GM21381 (cell line): Measurements from ENCODE around the gene CHD9NB.

Source experiments
- ATAC-seq: cut with Tn5 transposase; IDR thresholded peaks from one replicate; pipeline ENCODE4 v1.9.1; 2021; ENCODE audit warnings: mild to moderate bottlenecking, moderate library complexity; ENCODE audit not compliant: unreplicated experiment

CHD9NB gene

DNA sequence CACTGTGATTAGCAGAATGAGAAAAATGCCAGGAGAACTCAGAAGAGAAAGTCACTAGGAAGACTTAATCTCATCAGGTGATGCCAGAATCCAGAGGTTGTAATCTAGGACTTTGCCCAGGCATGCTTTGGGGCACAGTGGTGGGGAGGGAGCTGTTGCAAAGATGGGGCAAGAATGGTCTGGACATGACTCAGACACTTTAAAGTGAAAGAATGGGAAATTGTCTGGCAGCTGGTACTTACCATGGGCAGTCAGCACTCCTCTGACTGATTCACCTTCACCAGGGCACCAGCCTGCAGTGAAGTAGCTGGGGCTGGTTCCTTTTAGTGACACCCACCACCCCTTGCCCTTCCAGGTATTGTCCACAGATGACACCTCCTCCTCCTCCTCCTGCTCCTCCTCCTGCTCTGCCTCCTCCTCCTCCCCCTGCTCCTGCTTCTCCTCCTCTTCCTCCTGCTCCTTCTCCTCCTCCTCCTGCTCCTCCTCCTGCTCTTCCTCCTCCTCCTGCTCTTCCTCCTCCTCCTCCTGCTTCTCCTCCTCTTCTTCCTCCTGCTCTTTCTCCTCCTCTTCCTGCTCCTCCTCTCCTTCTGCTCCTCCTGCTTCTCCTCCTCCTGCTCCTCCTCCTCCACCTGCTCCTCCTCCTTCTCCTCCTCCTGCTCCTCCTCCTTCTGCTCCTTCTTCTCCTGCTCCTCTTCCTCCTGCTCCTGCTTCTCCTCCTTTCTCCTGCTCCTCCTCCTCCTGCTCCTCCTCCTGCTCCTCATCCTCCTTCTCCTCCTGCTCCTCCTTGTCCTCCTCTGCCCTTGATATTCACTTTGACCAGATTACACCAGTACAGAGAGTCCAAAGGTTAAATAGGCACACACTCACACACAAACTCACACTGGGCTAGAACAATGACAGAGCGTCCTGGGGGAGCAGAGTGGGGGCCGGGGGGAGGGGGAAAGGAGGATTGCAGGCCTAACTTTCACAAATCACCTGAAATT, at the start of gene CHD9NB:
TSS of gene CHD9NB (minus strand) at position 379 of the 983 bp plus-strand sequence. CDS start 8,739 bp downstream, outside the sequence.
- ATAC-seq, result no peak

DNA sequence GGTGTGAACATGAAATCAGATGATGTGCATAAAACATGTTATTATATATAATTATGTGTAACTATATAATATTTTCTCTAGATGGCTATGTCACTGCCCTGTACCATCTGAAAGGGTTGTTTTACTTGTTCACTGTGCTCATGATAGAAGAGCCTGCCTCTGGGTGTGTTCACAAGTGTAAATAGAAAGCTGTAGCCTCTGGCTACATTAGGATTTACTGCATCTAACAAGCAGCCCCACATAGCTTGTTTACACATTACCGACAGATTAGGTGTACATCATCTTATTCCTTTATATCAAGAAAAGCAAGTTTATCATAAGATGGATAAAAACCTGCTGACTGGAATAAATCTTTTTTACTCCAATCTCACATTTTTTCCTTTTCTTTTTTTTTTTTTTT, 48.2 kb upstream of the CHD9NB start:
- ATAC-seq, result no peak

DNA sequence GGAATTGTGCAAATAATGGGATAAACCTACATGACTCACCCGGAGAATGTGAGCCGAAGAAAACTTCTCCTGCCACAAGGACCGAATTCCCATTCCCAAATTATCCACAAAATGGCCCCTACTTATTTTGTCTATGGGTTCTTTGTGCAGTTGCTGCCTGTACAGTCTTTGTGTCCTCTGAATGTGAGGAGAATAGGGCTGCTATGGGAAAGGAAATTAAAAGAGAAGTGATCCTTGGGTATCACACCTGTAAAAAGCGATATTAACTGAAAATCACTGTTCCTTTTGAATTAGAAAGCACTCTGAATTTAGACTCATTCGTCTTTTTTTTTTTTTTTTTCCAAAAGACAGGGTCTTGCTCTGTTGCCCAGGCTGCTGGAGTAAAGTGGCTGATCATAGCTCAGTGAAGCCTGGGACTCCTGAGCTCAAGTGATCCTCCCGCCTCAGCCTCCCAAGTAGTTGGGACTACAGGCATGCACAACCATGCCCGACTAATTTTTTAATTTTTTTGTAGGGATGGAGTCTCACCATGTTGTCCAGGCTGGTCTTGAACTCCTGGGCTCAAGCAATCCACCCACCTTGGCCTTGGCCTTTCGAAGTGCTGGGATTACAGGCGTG, 47.5 kb upstream of the CHD9NB start:
- ATAC-seq, result no peak

DNA sequence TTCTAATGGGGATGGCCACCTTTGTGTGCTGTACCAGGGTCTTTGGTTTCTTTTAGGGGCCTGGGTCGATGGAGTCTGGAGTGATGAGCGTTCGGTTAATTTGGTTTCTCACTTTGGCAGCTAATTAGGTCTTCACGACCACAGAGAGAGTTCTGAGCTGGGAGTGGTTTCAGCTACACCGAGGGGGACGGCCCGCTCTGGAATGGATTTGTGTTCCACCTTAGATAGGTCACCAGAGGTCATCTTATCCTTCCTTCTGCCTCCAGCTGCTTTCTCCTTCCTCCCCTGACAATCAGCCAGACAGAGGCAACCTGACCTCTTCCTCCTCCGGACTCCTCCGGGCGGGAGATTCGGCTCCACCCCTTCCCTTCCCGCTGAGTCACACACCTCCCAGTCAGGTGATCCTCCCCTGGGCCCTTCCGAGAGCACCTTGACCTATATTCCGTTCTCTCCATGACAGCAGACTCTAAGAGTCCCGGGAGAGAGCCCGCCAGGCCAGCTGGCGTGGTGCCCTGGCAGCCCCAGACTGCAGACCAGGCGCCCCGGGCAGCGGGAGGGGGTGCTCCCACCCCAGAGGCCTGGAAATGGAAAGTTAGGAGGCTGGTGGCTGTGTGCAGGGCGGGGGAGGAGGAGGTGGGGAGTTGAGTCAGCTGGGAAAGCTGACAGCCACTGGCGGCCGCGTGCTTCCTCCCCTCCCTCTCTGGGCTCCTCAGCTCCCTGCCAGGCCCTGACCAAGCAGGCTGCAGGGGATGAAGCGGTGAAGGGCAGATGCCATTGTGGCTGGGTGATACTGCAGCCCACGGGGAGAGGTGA, 46.8 kb upstream of the CHD9NB start:
- peak; percentile 58 for ATAC-seq

DNA sequence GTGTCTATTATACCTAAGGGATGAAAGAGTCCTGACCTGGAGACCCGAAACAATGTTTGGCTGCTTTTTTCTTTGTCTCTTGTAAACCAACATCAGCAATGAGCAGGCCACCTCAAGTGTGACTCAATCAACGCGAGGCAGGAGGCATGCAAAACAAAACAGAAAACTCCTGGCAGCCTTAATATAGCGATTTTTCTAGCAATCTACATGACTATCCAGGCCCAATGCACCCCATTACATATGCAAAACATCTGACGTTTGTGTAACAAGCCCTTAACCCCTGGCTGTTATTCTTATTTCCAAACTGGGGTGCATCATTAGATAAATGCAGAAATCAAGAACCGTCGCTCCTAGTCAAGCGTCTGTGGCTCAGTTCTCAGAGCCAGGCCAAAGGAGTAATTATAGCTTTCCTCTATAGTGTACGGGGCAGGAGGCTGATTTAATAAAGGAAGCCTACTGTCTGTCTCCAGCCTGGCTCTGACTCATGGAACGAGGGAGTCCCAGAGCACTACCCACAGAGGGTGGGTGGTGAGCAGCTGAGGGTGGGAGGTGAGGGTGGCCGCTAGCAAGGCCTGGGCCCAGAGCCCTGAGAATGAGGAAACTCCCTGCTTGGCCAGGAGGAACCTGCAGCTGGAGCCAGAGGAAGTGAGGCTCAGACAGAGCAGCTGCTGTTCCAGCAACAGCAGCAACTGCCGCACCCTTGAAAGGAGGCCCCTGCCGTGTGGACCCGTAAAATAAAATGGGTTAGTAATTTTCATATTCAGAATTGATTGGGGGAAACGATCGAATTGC, 46.0 kb upstream of the CHD9NB start:
- peak; percentile 57 for ATAC-seq

DNA sequence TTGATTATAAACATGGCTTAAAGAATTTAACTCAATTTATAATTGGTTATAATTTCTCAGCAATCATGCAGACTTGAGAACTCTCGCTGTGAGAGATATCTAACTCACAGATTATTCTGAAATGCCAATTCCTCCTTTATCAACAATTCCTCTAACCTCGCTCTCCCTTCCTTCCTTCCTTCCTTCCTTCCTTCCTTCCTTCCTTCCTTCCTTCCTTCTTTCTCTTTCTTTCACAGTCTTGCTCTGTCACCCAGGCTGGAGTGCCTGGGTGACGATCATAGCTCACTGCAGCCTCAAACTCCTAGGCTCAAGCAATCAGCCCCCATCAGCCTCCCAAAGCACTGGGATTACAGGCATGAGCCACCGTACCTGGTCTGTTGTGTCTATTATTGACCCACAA, 44.5 kb upstream of the CHD9NB start:
- ATAC-seq, result no peak

DNA sequence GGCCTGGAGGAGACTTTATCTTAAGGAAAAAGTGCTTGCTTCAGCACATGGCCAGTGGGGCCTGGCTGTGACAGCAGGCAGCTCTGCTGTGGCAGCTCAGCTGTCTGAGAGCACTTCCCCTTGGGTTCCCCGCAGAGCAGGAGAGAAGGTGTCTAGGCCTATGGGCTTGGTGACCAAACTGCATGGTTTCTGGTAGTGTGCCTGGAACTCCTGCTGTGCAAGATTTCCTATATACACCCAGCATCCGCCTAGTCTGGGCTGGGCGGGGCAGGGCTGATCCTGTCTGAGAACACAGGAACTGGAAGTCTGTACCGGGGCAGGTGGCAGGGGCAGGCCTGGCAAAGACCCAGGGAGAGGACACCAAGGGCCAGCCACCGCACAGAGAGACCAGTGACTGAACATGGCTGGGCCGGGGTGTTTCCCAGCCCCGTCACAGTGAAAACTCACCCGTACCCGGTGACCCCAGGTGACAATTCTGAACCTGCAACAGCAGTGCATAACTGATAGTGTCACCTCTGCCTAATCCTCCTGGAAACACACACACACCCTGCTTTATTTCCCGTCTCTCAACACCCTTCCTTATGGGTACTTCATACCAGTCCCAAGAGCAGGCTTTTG, 41.4 kb upstream of the CHD9NB start:
- ATAC-seq, result peak; percentile 55

DNA sequence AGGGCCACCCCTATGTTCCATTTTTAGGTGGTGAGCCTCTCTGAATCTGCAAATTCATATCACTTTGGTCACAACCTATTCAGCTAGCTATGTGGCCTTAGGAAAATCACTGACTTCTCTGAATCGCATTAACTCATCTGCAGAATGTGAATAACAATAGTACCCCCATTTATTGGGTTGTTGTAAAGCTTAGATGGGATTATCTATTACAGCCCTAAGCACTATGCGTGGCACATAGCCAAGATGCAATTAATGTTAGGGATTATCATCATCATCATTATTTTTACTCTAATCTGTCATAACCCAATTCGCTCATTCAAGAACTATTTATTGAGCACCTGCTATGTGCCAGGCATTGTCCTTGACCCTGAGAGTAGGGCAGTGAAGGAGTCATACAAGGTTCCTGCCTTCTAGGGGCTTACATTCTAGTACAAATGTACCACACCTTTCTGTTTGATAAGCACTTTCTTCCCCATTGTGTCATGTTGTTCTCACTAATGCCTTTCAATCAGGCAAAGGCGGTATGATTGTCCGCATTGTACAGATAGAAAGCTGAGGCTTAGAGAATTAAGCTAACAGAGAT, 40.6 kb upstream of the CHD9NB start:
- ATAC-seq, result no peak

DNA sequence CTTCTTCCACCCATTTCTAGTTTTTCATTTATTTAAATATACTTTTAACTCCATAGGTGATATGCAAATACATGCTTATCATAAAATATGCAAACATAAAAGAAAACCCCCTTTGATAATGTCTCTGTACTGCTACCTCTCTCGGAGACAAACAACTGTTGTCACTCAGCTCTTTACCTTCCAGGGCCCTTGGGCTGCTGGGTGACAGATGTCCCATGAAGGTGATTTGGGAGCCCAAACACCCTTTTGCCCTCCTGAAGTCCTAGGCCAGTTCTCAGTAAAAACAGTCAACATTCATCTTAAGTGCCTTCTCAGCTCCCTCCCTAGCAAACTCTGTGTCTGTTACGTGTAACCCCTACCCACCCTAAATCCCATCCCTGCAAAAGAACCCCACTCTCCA, 39.6 kb upstream of the CHD9NB start:
- ATAC-seq, result no peak

DNA sequence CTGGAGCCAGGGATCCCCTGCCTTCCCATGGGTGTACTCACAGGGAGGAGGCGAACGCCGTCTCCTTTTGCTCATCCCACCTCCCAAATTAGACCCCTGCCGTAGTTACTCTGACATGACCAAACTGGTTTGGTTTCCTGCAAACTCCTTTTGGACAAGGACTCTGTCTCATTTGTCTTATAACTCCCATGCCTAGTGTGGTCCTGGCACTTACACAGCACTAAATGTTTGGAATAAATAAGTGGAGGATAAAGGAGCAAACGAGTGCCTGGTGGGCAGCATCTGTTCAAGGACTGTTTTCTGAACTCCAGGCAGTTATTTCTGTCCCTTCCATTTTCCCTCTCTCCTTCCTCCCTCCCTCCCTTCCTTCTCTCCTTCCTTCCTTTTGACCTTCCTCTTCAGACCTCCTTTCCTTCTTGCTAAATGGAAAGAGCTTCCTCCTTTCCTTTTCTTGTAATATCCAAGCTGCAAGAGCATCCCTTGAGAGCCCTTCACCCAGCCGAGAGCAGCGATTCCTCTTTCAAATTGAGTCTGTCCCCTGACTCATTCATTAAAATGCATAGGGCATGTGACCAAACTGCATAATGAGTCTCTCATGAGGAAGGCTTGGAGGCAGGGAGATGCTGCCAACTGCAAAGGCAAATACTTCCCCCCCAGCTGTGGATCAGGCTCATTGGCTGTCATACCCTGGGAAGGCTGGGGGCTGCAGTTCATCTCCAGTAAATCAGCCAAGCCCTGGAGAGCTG, 38.9 kb upstream of the CHD9NB start:
- ATAC-seq, result peak; percentile 33

DNA sequence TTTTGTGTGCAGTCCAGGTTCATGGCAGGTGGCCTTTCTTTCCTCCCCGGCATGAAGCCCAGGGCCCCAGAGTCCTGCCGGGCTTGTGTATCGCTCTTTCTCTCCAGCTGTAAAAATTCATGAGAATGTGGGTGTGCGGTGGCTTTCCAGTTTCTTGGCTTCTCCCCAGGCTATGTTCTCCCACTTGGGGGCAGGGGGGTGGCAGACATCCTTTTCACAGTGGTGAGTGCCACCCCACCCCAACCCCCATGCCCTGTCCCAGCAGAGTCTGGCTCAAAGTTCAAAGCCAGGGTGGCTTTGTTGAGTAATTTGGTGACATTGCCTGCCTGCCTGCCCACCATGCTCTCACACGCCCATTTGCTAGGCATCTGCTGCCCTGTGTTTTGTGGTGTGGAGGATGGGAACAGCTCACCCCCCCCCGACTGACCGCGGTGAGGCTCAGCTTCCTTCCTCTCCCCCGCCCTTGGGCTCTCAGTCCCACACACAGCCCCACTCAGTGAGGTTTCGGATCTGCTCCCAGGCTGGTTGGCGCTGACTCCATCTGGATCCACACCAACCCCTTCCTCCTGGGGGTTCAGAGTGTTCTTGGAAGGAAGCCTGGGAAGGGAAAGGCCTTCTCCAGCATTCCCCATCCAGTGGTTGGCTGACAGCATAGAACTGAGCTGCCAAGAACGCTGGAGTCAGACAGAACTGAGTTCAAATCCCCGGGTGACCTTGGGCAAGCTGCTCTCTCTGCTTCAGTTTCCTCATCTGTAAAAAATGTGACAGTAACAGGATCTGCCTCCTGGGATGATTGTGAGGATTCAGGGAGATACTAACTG, 38.1 kb upstream of the CHD9NB start:
- peak; percentile 49 for ATAC-seq

DNA sequence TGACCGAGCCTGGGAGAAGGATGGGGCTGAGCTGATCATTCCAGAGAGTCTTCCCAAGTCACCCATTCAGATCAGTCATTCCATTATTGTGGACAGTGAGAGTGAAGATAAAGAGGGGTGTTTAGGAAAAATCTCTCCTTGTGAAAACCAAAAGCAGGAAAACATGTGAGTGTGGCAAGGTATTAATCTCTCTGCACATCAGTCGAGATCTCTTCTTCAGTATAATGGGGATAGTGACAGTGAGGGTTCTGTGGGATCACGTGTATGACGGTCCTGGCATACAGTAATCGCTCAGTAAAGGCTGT, 37.5 kb upstream of the CHD9NB start:
- no peak for ATAC-seq

DNA sequence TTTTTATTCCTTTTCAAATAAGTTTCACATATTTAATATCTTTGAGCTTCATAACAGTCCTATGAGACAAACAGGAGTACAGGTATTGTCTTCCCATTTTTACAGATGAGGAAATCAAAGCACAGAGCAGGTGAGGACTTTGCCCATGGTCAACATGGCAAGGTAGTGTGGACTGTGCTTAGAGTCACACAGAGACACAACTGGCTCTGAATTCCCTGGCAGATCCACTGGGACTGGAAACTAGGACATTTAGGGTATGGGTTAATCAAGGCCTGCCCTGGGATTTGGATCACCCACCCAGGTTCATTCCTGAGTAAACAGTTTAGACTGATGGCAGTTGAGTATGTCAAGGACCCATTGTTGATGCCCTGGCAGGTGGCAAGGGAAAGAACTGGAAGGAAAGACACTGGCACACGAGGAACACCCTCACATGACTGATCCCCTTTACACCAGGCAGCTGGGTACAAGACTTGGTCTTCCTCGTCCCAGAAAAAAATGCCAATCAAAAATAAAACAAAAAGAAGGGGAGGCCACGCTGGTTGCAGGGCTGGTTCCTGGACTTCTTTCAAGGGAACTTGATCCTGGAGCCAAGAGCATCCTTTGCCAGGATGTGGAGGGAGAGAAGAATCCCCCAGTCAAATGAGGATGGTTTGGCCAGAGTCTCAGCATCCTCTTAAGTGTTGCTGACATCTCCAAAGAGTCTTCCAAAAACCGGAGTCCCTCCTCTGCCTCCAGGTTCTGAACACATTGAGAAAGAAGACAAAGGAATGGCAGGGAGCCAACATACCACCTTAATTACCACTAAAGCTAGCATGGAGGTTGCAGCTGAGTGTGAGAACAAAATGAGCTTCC, 37.0 kb upstream of the CHD9NB start:
- ATAC-seq, result no peak

DNA sequence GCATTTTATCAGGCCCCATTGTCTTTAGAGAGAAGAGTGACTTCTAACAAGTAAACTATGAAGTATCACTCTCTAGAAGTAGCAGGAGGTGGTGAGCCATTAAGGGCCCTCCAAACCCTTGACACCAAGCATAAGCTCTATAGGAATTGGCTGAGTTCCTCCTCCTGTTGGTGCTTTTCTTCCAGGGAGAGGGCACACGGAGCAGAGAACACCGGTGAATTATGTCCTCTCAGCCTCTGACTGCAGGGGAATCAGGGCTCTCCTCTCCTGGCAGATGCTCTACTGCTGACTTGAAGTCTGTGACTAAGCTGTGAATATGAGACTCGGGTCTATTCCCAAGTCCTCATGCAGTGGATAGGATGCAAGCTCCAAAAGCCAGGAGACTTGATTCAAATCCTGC, 34.4 kb upstream of the CHD9NB start:
- ATAC-seq, result no peak

DNA sequence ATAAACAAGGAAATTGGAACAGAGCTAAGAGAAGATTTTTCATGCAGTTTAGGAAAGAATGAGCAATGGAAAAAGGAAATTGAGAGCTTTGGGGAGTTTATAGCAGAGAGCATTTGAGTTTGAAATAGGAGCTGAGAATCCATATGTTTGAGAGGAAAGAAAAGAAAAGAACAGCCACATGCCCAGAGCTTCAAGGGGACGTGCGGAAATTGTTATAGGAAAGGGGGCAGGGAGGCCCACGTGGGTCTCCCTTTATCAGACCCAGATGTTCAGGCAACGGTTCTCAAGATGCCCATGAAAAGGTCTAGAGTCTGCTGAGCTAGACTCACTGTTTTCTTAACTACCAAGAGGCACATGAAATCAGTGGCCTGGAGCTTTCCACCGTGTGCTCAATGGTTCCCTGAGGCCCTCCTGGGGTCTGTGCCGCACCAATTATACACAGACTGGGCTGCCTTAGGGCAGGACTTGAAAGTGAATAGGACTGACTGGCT, 33.3 kb upstream of the CHD9NB start:
- no peak for ATAC-seq

DNA sequence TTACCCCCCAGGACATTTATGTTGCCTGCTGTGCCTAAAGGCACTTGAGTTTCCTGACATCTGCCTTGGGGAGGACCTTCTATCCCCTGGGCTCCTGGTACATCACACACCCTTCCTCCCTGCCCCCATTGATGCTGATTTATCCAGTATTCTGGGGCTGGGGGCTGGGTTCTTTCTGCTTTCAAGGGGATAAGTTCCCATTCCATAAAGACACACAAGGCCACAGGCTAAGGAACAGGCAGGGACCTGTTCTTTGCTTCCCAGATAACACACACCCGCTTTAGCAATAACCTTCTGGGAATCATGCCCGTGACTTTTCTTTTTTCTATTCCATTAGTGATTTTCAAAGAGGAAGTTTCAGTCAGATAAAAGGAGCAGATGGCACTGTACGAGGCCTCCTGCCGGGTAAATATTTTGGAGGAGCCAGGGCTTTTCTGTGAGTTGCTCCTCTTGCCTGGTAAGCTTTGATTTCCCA, 32.7 kb upstream of the CHD9NB start:
- ATAC-seq, result no peak

DNA sequence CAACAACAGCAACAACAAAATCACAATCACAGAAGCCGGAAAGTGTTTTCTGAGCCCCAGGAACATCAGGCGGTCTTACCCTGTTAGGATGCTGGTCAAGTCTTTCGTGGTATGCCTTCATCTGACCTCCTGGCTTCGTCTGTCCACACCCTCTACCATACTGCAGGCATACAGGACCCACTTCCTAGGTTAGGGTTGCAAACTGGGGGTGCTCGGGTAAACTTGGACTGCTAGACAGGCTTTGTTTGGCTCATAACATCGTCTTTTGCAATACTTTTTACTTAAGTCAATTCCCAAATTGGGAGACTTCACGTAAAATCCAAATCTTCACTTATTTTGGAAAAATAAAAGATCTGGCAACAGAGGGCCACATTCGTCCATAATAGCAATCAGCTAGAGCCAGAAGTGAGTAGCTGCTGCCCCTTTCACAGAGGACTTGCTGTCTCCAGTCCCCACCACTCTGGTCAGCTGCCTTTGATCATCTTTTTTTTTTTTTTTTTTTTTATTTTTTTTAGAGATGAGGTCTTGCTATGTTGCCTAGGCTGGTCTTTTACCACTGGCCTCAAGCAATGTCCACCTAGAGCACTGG, 32.1 kb upstream of the CHD9NB start:
- no peak for ATAC-seq
